A673 (cell line): ENCODE data around the gene CYSTM1. TPM values are rescaled to one million over a fixed set of nuclear protein-coding genes. Genes with fewer than 3 reads are reported as not detected.

ENCODE experiments used
- BruUV-seq: library from RNA; stranded (reverse); fragments of 400-500 nt; replicated peaks from 2 replicates; lab custom pipeline; 2021; lab: Mats Ljungman, UMichigan
- CTCF ChIA-PET: fragments of 300-600 bp; sonication (Branson Sonifier 250); formaldehyde crosslinking; loops from one replicate; lab custom pipeline; 2022; ENCODE audit warnings: antibody characterized with exemption; lab: Charles Lee
- POLR2A ChIA-PET: fragments of 300-600 bp; sonication (Branson Sonifier 250); formaldehyde crosslinking; loops from one replicate; lab custom pipeline; 2022; ENCODE audit warnings: antibody characterized with exemption; ENCODE audit not compliant: low non-redundant PET; lab: Charles Lee
- DNase-seq: peaks from one replicate; pipeline ENCODE4 v3.0.0-alpha.2; 2015; ENCODE audit warnings: low spot score
- H3K27ac ChIP-seq: fragments of 200-600 bp; sonication (generic); 2 replicates; pipeline ENCODE4 v1.5.1; 2016; ENCODE audit warnings: mixed run types, low read depth, mild to moderate bottlenecking, mixed read lengths, antibody characterized with exemption, low read length; ENCODE audit not compliant: poor library complexity, severe bottlenecking
- H3K27me3 ChIP-seq: fragments of 200-600 bp; sonication (generic); replicated peaks from 2 replicates; pipeline ENCODE4 v1.6.1; 2017; ENCODE audit warnings: mixed run types, low read depth, mild to moderate bottlenecking, mixed read lengths, antibody characterized with exemption, low read length; ENCODE audit not compliant: insufficient read depth, poor library complexity
- H3K36me3 ChIP-seq: fragments of 200-600 bp; sonication (generic); 2 replicates; pipeline ENCODE4 v1.6.1; 2016; ENCODE audit warnings: mixed run types, mild to moderate bottlenecking, mixed read lengths, antibody characterized with exemption, low read length; ENCODE audit not compliant: insufficient read depth, poor library complexity, severe bottlenecking
- H3K4me1 ChIP-seq: fragments of 200-600 bp; sonication (generic); 2 replicates; pipeline ENCODE4 v1.6.1; 2017; ENCODE audit warnings: mixed run types, mild to moderate bottlenecking, mixed read lengths, antibody characterized with exemption, low read length; ENCODE audit not compliant: insufficient read depth, poor library complexity, severe bottlenecking
- H3K4me3 ChIP-seq: fragments of 200-600 bp; sonication (generic); 2 replicates; pipeline ENCODE4 v1.5.1; 2016; ENCODE audit warnings: low read depth, mixed run types, mild to moderate bottlenecking, mixed read lengths, low read length; ENCODE audit not compliant: poor library complexity, severe bottlenecking
- H3K9me3 ChIP-seq: fragments of 200-600 bp; sonication (generic); 2 replicates; pipeline ENCODE4 v1.6.1; 2016; ENCODE audit warnings: mixed run types, low read depth, mild to moderate bottlenecking, mixed read lengths, antibody characterized with exemption, low read length; ENCODE audit not compliant: poor library complexity, severe bottlenecking
- CTCF ChIP-seq: fragments of 300-800, 200-600 bp; sonication (generic); conservative IDR thresholded peaks from 2 replicates; pipeline ENCODE4 v1.5.1; 2017; ENCODE audit warnings: low read depth, mild to moderate bottlenecking, antibody characterized with exemption, low read length, moderate library complexity, mixed read lengths
- EZH2 ChIP-seq: fragments of 200-600 bp; sonication (generic); IDR thresholded peaks from 2 replicates; pipeline ENCODE4 v1.6.1; 2017; ENCODE audit warnings: borderline replicate concordance, low read depth, mild to moderate bottlenecking, mixed read lengths, antibody characterized with exemption, low read length; ENCODE audit not compliant: poor library complexity, severe bottlenecking
- intact Hi-C: fragments of 100-400 bp; cut with micrococcal nuclease; formaldehyde crosslinking; loops from one replicate; pipeline ENCODE4 v1.10.0; 2022; ENCODE audit not compliant: unreplicated experiment
- total RNA-seq: library from RNA; stranded (reverse); gene quantifications from 2 replicates; pipeline ENCODE4 v1.2.3, GENCODE V29; 2021

CYSTM1 gene
- total RNA-seq, 1 experiment from 2014 or later = 35.5 TPM

- Histone ChIP-seq H3K27me3 (no peaks in the 10 kb centered on the region), H3K27ac (no peak overlapping the region), H3K4me3 (no peak overlapping the region), H3K9me3 (no peaks in the 10 kb centered on the region), H3K36me3 (no peaks in the 10 kb centered on the region), H3K4me1 (no peaks in the 10 kb centered on the region)
- no TSS peak for BruUV-seq
- DNase-seq = no peak
- CTCF ChIA-PET = interaction anchor here (0.6 to 0.7 kb wide), 2 partner anchors 34 to 222 kb away, joined by 3 to 4 read pairs; no protein-coding TSS in a partner anchor
- POLR2A ChIA-PET = no interaction called here
- TF ChIP-seq CTCF (no peak), EZH2 (no peak)
- intact Hi-C loops = no loop called here
These were observed 53.4 kb downstream of the CYSTM1 start for GRCh38 chr5:140228364-140228837.

- H3K4me3 ChIP-seq = no peak overlapping the region
- TF ChIP-seq CTCF = no peak
- no peak for TF ChIP-seq EZH2
- BruUV-seq = no TSS peak
- H3K27me3 ChIP-seq = no peaks in the 10 kb centered on the region
- H3K36me3 ChIP-seq = no peaks in the 10 kb centered on the region
- H3K4me1 ChIP-seq = no peaks in the 10 kb centered on the region
- no peak for DNase-seq
- ChIA-PET CTCF (no interaction called here), POLR2A (no interaction called here)
- H3K9me3 ChIP-seq = no peaks in the 10 kb centered on the region
- no peak overlapping the region for H3K27ac ChIP-seq
- intact Hi-C loops = no loop called here
These were observed 55.4 kb downstream of the CYSTM1 start for GRCh38 chr5:140230373-140230772.

- CTCF ChIA-PET = no interaction called here
- no TSS peak for BruUV-seq
- no peak for DNase-seq
- no peak overlapping the region for H3K4me3 ChIP-seq
- no peaks in the 10 kb centered on the region for H3K4me1 ChIP-seq
- no peak overlapping the region for H3K27ac ChIP-seq
- intact Hi-C loops = no loop called here
- no peaks in the 10 kb centered on the region for H3K9me3 ChIP-seq
- H3K27me3 ChIP-seq = no peaks in the 10 kb centered on the region
- H3K36me3 ChIP-seq = no peaks in the 10 kb centered on the region
- POLR2A ChIA-PET = no interaction called here
- TF ChIP-seq EZH2 (no peak), CTCF (no peak)
These were observed 57.7 kb downstream of the CYSTM1 start for GRCh38 chr5:140232731-140233130.
